Skeletal muscle tissue (tissue), 4 donors: ENCODE data around the gene PHYKPL. TPM values are rescaled to one million over a fixed set of nuclear protein-coding genes. Genes with fewer than 3 reads are reported as not detected.

ENCODE experiments used
- H3K27ac ChIP-seq: one replicate; pipeline ENCODE4 v1.7.0; 2013; ENCODE audit warnings: mild to moderate bottlenecking, low read depth, low read length, inconsistent platforms
- H3K27me3 ChIP-seq, 3 donors: one replicate each; pipeline ENCODE4 v1.7.0; 2013; ENCODE audit warnings: low read length in 3 of 3; ENCODE audit not compliant: control insufficient read depth in 3 of 3, insufficient read depth in 3 of 3
- H3K36me3 ChIP-seq, 3 donors: one replicate each; pipeline ENCODE4 v1.7.0; 2013; ENCODE audit warnings: low read length in 3 of 3; ENCODE audit not compliant: control insufficient read depth in 3 of 3, insufficient read depth in 3 of 3
- H3K4me1 ChIP-seq, 3 donors: one replicate each; pipeline ENCODE4 v1.7.0; 2013; ENCODE audit warnings: low read length in 3 of 3, mild to moderate bottlenecking in 3 of 3; ENCODE audit not compliant: control insufficient read depth in 3 of 3, insufficient read depth in 3 of 3
- H3K4me3 ChIP-seq, 3 donors: one replicate each; pipeline ENCODE4 v1.7.0; 2013; ENCODE audit warnings: low read length in 3 of 3
- H3K9ac ChIP-seq, 3 donors: one replicate each; pipeline ENCODE4 v1.7.0; 2013; ENCODE audit warnings: low read length in 3 of 3, mild to moderate bottlenecking in 3 of 3, moderate library complexity in 2 of 3, low read depth in 1 of 3
- H3K9me3 ChIP-seq, 3 donors: one replicate each; pipeline ENCODE4 v1.7.0; 2013; ENCODE audit warnings: low read length in 3 of 3; ENCODE audit not compliant: control insufficient read depth in 3 of 3
- total RNA-seq: library from RNA; depleted of rRNA; stranded (reverse); fragments of >200 nt; gene quantifications from one replicate; pipeline ENCODE4 v1.2.3, GENCODE V29; 2014
- donor health status: Osteomylitis.

Gene PHYKPL
- total RNA-seq, 1 donor from 2014 or later: 38.1 TPM

DNA sequence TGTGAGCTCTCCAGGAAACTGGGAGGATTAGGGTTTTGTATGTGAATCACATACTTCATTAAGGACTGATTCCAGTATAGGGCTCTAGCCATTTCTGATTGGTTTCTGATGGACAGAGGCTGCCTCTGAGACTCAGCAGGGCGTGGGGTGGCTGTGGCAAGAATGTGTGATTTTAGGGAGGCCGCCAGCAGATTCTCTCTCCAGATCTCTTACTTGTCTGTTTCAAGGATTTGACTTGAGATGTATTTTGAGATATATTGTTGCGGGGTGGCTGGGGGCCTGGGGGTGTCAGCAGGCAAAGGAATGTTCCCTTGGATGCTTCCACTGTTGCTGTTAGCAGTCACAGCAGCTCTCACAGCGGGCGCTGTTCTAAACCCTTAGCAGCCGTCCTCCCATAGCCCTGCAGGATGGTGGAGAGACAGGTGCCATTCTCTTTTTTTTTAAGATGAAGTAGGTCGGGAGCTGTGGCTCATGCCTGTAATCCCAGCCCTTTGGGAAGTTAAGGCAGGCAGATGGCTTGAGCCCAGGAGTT lies 36.3 kb downstream of the PHYKPL start:
- Histone ChIP-seq H3K9me3 (no peaks in the 10 kb centered on the region), H3K27me3 (peaks cover 4 to 11% (median 6%) of the 10 kb centered on the region in 3 donors), H3K27ac (no peak overlapping the region), H3K36me3 (no peaks in the 10 kb centered on the region), H3K9ac (no peak overlapping the region), H3K4me3 (no peak overlapping the region), H3K4me1 (no peaks in the 10 kb centered on the region)

DNA sequence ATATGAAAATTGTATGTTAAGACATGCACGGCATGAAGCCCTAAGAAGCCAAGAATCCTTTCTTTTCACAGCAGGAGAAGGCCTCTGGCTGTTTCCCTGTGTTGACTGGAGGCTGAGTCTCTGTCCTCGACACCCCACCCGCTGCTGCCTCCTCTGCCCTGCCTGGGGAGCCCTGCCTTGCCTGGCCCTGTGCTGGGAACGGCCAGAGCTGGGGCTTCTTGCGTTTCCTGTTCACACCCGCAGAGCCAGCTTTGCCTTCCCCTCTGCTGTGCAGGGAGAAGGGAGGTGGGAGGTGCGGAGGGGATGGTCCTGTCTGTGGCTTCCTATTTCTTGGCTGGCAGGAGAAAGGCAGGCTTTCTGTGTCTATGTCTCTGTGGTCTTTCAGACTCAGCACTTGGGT lies 38.6 kb downstream of the PHYKPL start:
- Histone ChIP-seq H3K9ac (no peak overlapping the region), H3K27me3 (peaks cover 4 to 11% (median 6%) of the 10 kb centered on the region in 3 donors), H3K4me1 (no peaks in the 10 kb centered on the region), H3K36me3 (no peaks in the 10 kb centered on the region), H3K4me3 (no peak overlapping the region), H3K9me3 (no peaks in the 10 kb centered on the region), H3K27ac (no peak overlapping the region)

DNA sequence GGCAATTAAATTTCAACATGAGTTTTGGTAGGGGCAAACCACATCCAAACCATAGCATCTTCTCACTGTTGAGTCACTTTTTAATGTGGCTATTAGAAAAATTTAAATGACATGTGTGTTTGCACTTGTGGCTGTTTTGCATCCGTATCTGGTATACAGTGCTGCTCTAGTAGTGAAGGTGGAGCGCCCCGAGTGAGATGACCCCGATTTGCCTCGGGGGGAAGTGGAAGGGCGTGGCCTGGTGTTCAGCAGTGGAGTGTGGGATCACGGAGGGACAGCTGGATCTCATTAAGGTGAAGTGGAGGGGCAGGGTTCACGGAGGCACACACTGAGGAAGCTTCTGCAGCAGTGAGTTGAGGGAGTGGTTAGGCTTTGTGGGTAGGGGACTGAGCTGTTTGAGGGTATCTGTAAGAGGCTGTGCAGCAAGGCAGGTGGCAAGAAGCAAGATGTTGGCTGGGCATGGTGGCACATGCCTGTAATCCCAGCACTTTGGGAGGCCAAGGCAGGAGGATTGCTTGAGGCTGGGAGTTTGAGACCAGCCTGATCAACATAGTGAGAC lies 39.3 kb downstream of the PHYKPL start:
- H3K27me3 ChIP-seq: peaks cover 4 to 11% (median 6%) of the 10 kb centered on the region in 3 donors
- H3K4me1 ChIP-seq: no peaks in the 10 kb centered on the region
- H3K9ac ChIP-seq: no peak overlapping the region
- H3K4me3 ChIP-seq: no peak overlapping the region
- H3K27ac ChIP-seq: no peak overlapping the region
- H3K9me3 ChIP-seq: no peaks in the 10 kb centered on the region
- H3K36me3 ChIP-seq: no peaks in the 10 kb centered on the region

DNA sequence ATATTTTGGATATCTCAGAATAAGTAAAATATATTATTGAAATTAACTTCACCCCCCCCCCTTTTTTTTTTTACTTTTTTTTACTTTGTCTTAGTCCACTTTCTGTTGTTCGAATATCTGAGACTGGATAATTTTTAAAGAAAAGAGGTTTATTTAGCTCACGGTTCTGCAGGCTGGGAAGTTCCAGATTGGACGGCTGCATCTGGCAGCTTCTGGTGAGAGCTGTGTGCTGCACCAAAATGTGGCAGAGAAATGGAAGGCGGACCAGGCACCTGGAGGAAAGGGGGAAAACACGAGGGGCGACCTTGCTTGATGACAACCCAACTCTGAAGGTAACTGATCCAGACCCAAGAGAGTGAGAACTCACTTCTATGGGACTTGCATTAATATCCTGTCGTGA lies 39.8 kb downstream of the PHYKPL start:
- H3K27ac ChIP-seq: no peak overlapping the region
- H3K9ac ChIP-seq: no peak overlapping the region
- H3K4me3 ChIP-seq: no peak overlapping the region
- H3K27me3 ChIP-seq: peaks cover 4 to 11% (median 6%) of the 10 kb centered on the region in 3 donors
- no peaks in the 10 kb centered on the region for H3K4me1 ChIP-seq
- H3K36me3 ChIP-seq: no peaks in the 10 kb centered on the region
- H3K9me3 ChIP-seq: no peaks in the 10 kb centered on the region

DNA sequence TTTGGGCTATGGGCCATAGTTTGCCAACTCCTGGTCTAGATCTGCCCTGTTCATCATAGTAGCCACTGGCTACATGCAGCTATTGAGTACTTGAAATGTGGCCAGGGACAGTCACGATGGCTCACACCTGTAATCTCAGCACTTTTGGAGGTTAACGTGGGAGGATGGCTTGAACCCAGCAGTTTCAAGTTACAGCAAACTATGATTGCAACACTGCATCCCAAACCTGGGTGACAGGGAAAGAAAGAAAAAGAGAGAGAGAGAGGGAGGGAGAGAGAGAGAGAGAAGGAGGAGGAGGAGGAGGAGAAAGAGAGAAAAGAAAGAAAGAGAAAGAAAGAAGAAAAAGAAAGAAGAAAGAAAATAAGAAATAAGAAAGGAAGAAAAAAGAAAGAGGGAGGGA lies 40.4 kb downstream of the PHYKPL start:
- Histone ChIP-seq H3K9me3 (no peaks in the 10 kb centered on the region), H3K27ac (no peak overlapping the region), H3K4me1 (no peaks in the 10 kb centered on the region), H3K27me3 (peaks cover 4 to 11% (median 6%) of the 10 kb centered on the region in 3 donors), H3K4me3 (no peak overlapping the region), H3K9ac (no peak overlapping the region), H3K36me3 (no peaks in the 10 kb centered on the region)

DNA sequence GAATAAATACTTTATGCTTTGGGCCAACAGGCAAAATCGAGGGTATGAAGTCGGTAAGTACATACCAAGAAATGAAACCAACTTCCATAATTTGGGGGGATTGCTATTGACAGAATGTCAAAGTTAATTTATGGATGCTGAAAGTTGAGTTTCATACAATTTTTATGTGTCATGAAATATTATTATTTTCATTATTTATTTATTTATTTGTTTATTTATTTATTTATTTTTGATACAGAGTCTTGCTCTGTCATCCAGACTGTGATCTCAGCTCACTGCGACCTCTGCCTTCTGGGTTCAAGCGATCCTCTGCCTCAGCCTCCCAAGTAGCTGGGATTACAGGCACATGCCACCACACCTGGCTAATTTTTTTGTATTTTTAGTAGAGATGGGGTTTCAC lies 40.9 kb downstream of the PHYKPL start:
- no peaks in the 10 kb centered on the region for H3K9me3 ChIP-seq
- H3K27ac ChIP-seq: no peak overlapping the region
- H3K9ac ChIP-seq: no peak overlapping the region
- peaks cover 4 to 11% (median 6%) of the 10 kb centered on the region in 3 donors for H3K27me3 ChIP-seq
- H3K36me3 ChIP-seq: no peaks in the 10 kb centered on the region
- no peak overlapping the region for H3K4me3 ChIP-seq
- H3K4me1 ChIP-seq: no peaks in the 10 kb centered on the region

DNA sequence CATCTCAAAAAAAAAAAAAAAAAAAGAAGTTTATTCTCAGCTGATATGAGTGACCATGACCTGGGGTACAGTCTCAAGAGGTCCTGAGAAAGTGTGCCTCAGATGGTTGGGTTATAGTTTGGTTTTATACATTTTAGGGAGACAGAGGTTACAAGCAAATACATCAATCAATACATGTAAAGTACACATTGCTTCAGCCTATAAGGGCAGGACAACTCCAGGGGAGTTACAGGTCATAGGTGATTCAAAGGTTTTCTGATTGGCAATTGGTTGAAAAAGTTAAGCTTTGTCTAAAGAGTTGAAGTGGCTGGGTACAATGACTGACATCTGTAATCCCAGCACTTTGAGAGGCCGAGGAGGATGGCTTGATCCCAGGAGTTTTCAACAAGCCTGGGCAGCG lies 43.2 kb downstream of the PHYKPL start:
- H3K9ac ChIP-seq: no peak overlapping the region
- no peaks in the 10 kb centered on the region for H3K36me3 ChIP-seq
- no peak overlapping the region for H3K27ac ChIP-seq
- H3K4me3 ChIP-seq: no peak overlapping the region
- H3K9me3 ChIP-seq: no peaks in the 10 kb centered on the region
- H3K27me3 ChIP-seq: peaks cover 4 to 11% (median 6%) of the 10 kb centered on the region in 3 donors
- no peaks in the 10 kb centered on the region for H3K4me1 ChIP-seq

DNA sequence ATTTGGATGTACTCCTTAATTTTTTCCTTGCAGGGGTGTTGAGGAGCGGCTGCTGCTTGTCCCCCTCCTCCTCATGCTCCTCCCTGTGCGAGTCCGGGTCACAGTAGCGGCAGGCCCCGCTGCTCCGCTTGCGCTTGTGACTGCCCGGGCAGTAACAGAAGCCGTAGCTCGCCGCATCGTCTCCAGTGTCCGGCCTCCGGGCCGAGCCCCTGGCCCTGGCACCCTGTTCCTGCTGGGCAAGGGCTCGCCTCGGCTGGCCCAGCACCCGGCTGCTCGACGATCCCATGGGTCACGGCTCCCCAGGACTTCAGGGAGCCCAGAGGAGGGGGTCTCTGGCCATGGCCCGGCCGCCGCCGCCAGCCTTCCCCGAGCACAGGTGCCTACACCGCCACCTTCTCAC lies 45.6 kb downstream of the PHYKPL start, which contains the start of gene GMCL2:
Gene GMCL2, minus strand, starts transcription at position 358 of the 400 bp plus-strand sequence. Its CDS starts 72 bp downstream, at position 286.
- no peaks in the 10 kb centered on the region for H3K9me3 ChIP-seq
- H3K27ac ChIP-seq: no peak within 1 kb of the TSS
- no peak within 1 kb of the TSS for H3K9ac ChIP-seq
- H3K36me3 ChIP-seq: no peaks in the 10 kb centered on the region
- no peak within 1 kb of the TSS for H3K4me3 ChIP-seq
- no peaks in the 10 kb centered on the region for H3K4me1 ChIP-seq
- H3K27me3 ChIP-seq: no peaks in the 10 kb centered on the region

DNA sequence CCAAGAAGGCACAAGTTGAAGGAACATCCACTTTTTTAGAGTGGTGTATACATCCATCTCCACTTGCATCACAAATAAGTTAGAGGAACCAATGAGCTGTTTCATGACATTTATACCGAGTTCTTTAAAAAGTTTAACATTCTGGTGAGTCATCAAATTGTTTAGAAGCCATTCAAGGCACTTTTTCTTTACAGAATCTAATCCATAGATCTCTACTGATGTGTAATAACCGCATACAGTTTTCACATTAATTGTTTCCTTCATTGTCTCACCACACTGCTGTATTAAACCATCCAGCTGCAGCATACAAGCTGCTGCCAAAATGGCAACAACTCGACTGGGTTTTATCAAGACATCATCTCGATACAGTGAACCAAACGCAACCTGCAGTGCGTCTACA lies 46.2 kb downstream of the PHYKPL start:
- H3K27me3 ChIP-seq: no peaks in the 10 kb centered on the region
- H3K4me1 ChIP-seq: no peaks in the 10 kb centered on the region
- H3K27ac ChIP-seq: no peak overlapping the region
- H3K9ac ChIP-seq: no peak overlapping the region
- no peak overlapping the region for H3K4me3 ChIP-seq
- H3K36me3 ChIP-seq: no peaks in the 10 kb centered on the region
- H3K9me3 ChIP-seq: no peaks in the 10 kb centered on the region

DNA sequence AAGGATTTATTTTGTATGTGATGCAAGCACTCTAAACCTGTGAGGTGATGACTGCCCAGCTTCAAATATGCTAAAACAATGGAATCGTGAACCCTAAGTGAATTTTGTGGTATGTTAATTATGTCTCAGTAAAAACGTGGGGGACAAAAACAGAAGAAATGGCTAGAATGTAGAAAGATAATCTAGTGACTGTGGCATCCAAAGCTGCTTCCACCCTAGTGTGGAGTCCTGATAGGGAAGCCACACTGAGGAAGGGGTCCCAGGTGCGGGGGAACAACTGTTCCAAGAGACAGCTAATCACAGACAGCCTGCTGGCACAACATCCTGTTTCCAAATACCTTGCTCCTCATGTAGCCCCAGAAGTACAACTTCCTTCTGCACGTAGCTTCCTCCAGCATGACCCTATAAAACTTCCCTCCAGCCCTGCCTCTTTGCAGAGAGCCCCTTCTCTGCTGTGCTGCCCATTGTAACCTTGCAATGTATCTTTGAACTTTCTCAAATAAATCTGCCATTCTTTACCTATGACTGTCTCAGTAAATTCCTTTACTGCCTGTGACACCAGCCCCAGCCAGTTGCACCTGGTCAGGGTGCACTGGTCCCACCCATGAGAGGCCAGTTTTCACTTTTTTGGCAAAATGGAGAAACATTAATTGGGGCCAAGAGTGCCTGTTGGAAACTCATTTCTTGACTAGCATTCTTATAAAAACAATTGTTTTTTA lies 50.3 kb downstream of the PHYKPL start:
- H3K36me3 ChIP-seq: no peaks in the 10 kb centered on the region
- H3K9me3 ChIP-seq: no peaks in the 10 kb centered on the region
- H3K9ac ChIP-seq: no peak overlapping the region
- no peak overlapping the region for H3K27ac ChIP-seq
- H3K4me1 ChIP-seq: no peaks in the 10 kb centered on the region
- H3K4me3 ChIP-seq: no peak overlapping the region
- no peaks in the 10 kb centered on the region for H3K27me3 ChIP-seq
